GM19438 (cell line): ENCODE results near the gene NLRP13.
"Not testable (repeated sequence)": the region's sequence is repeated elsewhere in the genome, so short reads cannot be mapped to it uniquely, and the experiment has no call there.

Experiments
- ATAC-seq: cut with Tn5 transposase; IDR thresholded peaks from one replicate; pipeline ENCODE4 v1.9.1; 2021; ENCODE audit warnings: low read depth; ENCODE audit not compliant: unreplicated experiment

NLRP13 gene, protein sequence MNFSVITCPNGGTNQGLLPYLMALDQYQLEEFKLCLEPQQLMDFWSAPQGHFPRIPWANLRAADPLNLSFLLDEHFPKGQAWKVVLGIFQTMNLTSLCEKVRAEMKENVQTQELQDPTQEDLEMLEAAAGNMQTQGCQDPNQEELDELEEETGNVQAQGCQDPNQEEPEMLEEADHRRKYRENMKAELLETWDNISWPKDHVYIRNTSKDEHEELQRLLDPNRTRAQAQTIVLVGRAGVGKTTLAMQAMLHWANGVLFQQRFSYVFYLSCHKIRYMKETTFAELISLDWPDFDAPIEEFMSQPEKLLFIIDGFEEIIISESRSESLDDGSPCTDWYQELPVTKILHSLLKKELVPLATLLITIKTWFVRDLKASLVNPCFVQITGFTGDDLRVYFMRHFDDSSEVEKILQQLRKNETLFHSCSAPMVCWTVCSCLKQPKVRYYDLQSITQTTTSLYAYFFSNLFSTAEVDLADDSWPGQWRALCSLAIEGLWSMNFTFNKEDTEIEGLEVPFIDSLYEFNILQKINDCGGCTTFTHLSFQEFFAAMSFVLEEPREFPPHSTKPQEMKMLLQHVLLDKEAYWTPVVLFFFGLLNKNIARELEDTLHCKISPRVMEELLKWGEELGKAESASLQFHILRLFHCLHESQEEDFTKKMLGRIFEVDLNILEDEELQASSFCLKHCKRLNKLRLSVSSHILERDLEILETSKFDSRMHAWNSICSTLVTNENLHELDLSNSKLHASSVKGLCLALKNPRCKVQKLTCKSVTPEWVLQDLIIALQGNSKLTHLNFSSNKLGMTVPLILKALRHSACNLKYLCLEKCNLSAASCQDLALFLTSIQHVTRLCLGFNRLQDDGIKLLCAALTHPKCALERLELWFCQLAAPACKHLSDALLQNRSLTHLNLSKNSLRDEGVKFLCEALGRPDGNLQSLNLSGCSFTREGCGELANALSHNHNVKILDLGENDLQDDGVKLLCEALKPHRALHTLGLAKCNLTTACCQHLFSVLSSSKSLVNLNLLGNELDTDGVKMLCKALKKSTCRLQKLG

DNA sequence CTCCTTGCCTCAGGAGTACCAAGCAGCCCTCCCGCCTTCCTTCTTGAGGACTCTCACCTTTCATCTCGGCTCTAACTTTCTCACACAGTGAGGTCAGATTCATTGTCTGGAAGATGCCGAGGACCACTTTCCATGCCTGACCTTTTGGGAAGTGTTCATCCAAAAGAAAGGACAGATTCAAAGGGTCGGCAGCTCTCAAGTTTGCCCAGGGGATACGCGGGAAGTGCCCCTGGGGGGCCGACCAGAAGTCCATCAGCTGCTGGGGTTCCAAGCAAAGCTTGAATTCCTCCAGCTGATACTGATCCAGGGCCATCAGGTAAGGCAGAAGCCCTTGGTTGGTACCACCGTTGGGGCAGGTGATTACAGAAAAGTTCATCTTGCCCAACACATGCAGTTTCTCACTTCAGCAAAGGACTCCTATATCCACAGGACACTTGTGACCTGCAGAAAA, at the start of gene NLRP13:
NLRP13 (minus strand) TSS at position 401 of the 451 bp plus-strand sequence; CDS start at position 376, 25 bp downstream.
- no peak for ATAC-seq

DNA sequence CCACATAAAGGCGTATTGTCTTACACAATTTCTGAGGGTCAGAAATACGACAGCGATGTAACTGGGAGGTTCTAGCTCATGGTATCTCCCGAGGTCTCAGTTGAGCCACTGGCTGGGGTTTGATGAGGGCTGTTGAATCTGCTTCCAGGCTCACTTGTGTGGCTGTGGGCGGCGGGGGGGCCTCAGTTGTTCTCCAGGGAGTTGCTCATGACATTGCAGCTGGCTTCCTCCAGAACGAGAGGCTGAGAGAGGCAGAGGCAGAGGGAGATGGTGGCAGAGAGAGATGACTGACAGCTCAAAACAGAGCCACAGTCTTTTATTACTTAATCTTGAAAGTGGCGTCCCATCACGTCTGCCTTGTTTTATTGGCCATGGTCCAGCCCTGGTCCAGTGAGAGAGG, 48.3 kb upstream of the NLRP13 start:
- ATAC-seq: no peak

DNA sequence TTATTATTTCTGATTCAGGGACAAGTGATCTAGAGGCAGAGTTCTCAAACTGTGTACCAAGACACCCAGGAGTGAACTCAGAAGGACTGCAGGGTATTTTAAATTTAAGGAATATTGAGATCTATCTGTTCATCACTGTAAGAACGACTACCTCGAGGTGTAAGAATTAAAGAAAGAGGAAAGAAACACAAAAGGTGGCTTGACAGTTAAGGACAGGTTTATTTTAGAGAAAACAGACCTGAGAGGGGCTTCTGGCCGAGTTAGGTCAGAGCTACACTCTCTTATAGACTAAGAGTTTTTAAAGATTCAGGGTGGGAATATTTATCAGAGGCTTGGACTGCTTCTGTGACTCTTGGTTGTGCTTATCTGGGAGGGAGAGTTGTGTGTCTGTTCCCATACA, 41.8 kb upstream of the NLRP13 start:
- no peak for ATAC-seq

DNA sequence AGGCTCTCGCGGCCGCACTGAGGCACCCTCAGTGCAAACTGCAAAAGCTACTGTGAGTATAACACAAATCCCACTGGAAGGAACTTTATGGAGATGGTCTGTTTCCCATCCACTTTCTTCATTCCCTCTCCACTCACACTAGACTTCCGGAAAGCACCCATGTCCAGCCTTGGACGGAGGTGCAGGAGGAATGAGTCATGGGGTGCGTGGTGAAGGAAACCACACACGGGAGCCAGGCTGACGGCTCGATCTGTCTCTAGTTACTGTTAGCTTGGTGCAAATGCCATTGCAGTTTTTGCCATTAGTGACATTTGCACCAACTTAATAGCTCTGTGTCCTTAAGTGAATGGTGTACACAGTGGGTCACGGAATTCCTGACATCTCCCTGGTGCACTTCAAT, 30.1 kb upstream of the NLRP13 start:
- ATAC-seq: no peak

DNA sequence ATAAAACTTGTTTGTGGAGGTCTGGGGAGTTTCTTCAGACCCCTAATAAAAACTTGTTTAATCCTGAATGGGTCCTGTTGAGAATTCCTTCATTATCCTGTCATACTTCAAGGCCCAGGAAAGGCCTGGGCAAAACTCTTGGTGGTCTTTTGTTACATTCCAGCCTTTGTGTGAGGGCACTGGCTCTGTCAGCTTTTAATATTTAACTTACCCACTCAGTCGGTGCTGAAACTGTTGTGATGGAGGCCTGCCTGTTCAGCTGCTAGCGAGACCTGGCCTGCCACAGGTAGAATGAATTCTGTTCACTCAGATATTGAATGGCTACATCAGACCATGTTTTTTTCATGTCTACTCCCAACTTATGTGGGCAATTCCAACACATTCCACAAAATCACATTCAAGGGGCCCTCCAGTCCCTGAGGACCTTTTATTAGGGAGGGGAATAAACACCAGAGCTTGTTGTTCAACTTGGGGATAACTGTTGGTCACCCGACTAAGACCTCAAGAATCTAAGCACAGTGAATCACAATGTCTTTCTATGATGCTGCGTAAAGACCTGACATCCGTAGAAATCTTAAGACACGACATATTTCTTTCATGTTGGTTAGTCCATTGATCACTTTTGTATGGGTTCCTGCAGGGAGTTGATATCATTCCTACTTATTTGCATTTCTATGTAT, 28.0 kb upstream of the NLRP13 start:
- no peak for ATAC-seq

DNA sequence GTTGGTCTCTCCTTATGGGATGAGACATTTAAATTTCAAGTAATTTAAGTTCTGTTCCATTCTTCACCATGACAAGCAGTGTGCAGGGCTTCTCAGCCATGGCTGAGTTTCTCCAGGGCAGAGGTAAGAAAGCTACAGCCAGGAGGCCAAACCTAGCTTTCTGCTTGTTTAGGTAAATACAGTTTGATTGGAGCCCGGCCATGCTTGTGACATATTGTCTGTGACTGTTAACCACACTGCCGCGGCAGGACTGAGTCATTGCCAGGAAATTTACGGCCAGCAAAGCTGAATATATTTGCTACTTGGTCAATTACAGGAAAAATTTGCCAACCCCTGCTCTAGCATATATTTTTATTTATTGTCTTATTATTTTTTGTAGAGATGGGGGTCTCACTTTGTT, 26.2 kb upstream of the NLRP13 start:
- ATAC-seq: no peak

DNA sequence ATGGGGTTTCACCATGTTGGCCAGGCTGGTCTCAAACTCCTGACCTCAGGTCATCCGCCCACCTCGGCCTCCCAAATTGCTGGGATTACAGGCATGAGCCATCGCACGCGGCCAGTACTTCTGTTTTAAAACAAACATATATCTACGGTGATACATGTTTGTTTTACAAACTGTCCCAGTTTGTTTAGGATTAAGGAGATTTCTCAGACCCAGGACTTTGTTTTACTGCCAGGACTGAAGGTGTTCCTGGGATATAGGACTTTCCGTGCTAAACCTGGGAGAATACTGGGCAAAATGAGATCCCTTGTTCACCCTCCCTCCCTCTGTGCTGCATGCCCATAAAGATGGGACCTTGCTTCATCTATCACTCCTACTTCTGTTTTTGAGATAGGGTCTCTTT, 24.3 kb upstream of the NLRP13 start:
- no peak for ATAC-seq

DNA sequence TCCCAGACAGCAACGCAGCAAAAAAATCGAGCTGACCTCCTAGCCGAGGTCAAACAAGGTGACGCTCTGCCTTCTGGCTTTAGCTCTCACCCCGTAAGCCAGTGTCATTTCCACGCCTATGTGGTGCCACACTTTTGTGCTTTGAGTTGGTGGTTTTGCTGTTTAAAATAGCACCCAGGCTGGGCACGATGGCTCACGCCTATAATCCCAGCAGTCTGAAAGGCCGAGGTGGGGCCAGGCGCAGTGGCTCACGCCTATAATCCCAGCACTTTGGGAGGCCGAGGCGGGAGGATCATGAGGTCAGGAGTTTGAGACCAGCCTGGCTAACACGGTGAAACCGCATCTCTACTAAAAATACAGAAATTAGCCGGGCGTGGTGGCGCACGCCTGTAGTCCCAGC, 18.4 kb upstream of the NLRP13 start:
- not testable (repeated sequence) for ATAC-seq

DNA sequence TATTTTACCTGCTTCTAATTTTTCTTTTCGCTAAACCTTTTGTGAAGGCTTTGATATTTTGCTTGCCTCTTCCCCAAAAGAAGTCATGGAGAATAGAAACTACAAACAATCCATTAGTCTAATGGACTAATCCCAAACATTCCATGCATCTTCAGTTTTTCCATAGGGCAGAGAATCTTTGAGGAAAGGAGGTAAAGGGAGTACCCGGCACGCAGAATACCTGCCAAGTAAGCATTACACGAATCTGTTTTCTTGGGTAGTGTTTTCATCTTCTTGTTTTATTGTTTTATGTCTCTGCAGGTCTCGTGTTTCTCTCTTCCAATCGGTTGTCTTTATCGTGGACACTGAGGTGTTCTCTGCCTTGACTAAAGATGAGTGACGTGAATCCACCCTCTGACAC, 15.4 kb upstream of the NLRP13 start, which contains the start of gene NLRP8:
NLRP8 (plus strand) TSS at position 301 of the 400 bp plus-strand sequence.
- no peak for ATAC-seq

DNA sequence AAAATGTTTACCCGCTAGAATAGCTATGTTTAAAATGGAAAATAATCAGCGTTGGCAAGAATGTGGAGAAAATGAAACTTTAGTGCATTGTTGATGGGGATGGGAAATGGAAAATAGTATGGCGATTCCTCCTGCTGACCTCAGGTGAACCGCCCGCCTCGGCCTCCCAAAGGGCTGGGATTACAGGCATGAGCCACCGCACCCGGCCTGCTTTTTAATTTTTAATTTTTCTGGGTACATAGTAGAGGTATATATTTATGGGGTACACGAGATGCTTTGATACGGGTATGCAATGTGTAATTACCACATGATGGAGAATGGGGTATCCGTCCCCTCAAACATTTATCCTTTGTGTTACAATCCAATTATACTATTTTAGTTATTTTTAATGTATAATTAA, 8.2 kb upstream of the NLRP13 start:
- ATAC-seq: no peak

DNA sequence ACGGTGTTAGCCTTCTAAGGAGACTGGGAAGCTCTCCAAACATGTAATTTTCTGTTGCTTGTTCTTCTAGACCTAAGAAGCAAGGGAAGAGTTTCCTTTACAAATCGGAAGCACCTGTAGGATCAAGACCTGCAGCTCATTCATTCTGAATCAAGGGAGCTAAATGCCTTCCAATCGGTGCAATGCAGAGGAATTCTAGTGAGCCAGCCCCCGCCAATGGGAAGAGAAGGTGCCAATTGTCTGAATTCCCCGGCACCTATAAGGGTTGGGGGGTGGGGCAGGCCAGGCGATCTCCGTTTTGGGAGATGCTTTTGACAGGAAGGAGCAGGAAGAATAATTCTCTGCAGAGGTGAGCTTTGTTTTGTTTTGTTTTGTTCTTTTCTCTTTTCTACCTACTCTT, 7.1 kb upstream of the NLRP13 start:
- ATAC-seq: no peak

DNA sequence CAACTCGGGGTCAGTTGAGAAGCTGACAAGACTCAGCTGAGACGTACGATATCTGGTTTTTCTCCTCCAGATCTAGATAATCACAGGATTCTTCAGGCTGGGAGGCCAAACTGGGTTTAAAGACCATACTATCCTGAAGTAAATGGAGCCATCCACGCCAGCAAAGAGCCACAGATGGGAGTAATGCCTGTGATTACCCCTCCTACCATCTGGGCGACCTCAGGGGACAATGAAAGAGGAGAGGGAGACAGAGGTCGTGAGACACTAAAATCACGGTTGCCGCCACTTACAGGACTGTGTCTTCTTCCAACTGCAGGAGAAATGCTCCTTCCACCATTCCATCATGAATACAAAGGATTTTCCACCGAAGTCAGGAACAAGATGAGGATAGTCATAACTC, 3.1 kb upstream of the NLRP13 start:
- no peak for ATAC-seq

DNA sequence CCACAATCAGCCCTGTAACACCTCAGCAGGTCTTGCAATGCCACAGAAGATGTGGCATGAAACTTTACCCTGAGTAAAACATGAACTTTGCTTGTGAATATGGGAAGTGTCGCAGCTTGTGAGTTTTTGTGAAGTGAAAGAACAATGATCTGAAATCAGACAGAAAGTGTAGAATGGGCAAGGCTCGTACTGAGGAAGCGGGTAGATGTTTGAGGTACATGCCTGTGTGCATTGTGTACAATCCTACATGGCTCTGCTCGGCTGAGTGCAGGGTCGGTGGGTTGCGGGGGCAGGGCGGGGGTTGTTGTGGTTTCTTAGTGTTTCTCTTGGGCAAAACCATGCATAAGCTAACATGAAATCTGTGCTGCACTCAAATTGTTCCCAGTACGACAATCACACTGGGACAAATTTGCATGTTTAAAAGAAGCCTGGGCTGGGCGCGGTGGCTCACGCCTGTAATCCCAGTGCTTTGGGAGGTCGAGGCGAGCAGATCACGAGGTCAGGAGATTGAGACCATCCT, 1.1 kb downstream of the NLRP13 start:
- ATAC-seq: no peak

DNA sequence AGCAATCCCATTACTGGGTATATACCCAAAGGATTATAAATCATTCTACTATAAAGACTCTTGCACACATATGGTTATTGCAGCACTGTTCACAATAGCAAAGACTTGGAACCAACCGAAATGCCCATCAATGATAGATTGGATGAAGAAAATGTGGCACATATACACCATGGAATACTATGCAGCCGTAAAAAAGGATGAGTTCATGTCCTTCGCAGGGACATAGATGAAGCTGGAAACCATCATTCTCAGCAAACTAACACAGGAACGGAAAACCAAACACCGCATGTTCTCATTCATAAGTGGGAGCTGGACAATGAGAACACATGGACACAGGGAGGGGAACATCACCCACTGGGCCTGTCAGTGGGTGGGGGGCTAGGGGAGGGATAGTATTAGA, 2.9 kb downstream of the NLRP13 start:
- ATAC-seq: not testable (repeated sequence)

DNA sequence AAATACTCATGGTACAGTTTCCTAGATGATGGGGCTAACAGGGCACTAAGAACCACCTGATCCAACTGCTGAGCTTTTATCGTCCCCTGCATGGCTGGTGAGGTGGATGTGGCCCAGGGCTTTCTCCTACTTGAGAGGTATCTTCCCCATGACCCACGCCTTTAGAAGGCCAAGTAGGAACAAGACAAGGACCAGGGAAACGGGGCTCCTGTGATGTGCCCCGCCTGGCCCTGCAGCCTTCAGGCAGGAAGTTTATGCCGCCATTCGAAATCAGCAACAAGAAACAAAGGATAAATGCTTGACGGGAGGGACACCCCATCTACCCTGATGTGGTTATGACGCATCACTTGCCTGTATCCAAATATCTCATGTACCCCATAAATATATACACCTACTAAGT, 4.1 kb downstream of the NLRP13 start:
- ATAC-seq: no peak

DNA sequence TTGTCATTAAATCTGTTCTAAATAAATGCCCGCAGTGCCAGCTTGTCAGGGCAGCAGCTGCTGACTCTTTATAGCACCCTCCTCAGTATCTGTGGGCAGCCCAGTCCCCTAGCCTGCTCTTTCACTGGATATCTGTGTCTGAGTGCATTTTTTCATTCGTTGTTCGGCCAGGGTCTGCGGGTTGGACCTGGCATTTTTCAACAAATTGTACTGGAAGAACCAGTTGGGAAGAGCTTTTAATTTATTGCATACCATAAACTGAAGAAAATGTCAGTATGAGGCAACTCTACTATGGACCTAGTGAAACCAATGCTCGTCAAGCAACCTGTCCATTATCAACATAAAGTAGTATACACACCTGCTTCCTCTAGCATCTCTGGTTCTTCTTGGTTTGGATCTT, 8.6 kb downstream of the NLRP13 start:
- no peak for ATAC-seq

DNA sequence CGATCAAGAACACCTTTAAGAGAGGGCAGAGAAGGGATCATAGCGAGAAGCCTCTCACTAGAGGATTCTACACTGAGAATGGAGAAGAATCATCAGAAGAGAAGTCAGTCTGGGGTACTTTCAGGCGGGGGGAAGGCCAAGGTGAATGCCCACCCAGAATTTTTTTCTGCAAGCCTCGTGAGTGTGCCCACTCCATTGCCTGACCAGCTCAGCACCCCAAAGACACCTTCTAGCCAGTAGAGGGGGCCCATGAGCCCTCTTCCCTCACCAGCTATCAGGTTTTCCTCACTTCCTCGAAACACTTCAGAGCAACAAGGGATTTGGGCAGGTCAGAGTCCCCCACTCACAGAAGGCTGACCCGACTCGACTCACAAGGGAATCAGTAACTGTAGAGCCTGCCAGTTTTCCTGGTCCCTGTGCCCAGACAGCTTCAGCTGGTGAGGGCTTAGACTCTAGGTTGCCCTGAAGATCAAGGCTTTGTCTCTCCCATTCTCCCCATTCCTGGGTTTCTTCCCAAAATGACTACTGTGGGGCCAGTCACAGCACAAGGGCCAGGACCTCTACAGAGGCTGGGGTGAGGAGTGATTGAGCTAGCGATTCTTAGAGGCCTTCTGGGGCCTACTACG, 18.4 kb downstream of the NLRP13 start:
- ATAC-seq: no peak

DNA sequence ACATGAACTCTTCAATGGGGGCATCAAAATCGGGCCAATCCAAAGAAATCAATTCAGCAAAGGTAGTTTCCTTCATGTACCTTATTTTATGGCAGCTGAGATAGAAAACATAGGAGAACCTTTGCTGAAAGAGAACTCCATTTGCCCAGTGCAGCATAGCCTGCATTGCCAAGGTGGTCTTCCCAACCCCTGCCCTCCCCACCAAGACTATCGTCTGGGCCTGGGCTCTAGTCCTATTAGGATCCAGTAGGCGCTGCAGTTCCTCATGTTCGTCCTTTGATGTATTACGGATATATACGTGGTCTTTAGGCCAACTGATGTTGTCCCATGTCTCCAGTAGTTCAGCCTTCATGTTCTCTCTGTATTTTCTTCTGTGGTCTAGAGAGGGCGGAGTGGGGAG, 19.2 kb downstream of the NLRP13 start:
- ATAC-seq: no peak

DNA sequence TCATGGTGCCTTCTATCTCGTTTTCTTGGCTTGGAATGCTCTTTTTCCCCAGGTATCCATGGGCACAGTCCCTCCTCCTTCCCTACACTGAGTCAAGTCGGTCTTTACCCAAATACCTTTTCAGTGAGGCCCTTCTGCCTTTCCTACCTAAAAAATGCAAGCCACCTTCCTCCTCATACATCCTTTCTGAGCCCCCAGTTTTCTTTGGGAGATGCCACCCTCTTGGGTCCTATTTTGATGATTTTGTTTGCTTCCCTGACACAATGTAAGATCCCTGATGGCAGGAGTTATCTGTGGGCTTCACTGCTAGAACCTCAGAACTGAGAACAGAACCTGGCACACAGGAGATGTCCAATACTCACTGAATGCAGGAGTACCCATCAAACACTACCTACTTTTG, 22.3 kb downstream of the NLRP13 start:
- no peak for ATAC-seq

DNA sequence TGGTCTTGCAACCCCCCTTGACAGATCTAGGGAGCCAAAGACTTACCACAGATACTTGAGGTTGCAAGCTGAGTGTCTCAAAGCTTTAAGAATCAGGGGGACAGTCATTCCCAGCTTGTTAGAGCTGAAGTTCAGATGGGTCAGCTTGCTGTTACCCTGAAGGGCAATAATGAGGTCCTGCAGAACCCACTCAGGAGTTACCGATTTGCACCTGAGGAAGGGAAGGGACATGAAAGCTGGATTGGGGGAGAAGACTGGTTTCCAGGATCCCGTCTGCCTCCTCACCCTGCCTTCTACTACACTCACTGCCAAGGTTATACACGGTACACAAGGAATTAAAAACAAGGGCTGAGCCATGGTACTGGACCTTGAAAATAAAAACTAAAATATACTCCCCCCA, 24.4 kb downstream of the NLRP13 start:
- ATAC-seq: no peak
